ENCODE results near the gene PABPN1L.
"Not testable (repeated sequence)": the region's sequence is repeated elsewhere in the genome, so short reads cannot be mapped to it uniquely, and the experiment has no call there.

PABPN1L gene

DNA sequence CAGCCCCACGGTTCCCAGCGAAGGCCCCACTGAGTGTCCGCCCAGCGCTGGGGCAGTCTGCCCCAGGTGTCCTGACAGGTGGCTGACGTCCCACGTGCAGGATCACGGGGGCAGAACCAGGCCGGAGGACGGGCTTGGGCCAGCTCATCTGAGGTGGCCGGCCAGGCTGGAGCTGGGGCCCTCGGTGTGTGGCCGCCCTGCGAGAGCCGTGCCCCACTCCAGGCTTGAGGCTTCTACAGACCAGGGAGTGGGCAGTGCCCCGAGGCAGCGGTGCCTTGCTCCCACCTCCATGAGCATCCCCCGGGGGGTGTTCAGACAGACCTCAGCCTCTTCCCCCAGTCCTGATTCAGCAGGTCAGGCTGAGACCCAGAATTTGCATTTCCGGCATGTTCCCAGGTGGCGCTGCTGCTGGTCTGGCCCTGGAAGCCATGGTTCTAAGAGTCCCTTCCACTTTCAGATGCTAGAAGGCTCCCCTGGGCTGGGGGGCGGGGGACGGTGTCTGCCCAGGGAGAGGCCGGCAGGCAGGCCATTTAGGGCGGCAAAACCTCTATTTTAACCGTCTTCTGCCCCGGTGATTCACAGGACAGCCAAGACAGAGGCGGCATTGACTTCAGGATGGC lies 35.4 kb upstream of the PABPN1L start:
- no peak for DNase-seq (ENCODE audit: low read depth in 3 of 3)

DNA sequence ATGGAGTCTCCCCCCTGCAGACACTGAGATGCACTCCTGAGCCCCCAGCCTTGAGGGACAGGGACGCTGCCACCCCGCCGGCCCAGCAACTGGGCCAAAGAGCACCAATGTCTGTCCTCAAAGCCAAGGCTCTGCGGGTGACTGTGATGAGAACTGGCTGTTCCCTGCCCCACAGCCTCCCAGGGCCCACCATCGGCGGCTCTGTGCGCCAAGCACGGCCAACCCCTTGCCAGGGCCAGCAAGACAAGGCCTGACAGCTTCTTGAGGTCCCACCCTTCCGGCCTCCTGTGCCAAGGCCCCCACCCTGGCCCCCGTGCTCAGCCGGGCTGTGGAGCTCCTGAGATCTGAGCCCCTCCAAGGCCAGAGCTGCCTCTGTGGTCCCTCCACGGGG lies 34.2 kb upstream of the PABPN1L start:
- no peak for DNase-seq (ENCODE audit: low read depth in 3 of 3)

DNA sequence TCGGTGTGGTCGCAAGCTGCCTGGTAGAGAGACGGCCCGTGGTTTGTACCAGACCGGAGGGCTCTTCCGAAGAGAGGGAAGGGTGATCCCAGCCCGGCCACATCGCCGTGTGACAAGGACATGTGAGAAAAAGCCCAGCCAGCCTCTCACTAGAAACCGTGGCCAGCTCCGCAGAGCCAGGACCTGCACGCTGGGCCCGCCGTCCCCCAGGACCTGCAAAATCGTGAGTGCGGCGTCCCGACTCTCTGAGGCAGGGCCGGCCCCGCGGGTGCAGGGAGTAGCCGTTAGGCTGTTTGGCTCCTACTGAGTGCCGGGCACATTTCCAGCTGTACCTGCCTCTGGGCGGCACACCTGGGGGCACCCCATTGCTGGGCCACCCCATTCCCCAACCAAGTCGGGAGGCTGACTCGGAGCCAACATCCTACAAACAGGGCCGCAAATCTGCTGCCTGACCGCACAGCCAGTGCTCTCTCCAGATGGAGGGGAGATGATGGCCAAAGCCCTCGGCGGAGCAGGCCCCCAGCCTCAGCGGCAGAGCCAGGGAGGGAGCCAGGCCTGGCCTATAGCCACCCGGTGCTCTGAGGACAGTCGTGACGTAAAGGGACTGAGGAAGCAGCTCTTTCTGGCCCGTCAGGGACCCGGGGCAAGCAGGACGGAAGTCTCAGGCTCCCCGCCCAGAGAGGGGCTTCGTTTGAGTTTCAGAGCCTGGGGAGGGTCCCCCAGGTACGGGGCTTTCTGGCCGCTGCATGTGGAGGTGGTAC lies 33.6 kb upstream of the PABPN1L start:
- no peak for DNase-seq (ENCODE audit: low read depth in 3 of 3)

DNA sequence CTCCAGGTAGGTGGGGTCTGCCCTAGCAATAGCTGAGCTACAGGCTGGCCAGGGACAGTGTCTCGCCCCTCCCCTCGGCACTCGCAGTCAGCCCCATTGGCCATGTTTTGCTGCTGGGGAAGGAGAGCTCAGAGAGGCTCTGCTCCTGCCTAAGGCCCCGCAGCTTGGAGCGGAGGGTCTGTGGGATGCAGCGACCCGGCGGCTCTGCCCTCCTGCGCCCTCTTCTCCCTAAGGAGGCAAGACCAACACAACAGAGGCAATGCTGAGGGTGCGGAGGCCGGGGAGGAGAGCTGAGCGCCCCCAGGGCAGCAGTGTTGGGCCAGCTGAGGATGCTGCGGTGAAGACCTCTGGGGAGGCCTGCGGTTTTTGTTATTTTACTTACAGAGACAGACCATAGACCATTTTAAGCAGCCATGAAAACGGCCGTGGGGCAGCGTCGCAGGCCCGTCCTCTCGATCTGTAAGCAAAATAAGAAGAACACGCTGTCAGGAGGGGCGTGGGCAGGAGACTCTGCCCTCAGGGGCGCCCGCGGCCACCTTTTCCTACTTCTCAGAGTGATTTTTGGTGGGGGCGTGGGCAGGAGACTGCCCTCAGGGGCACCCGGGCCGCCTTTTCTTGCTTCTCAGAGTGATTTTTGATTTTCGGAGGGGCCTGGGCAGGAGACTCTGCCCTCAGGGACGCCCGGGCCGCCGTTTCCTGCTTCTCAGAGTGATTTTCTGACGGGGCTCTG lies 31.4 kb upstream of the PABPN1L start:
- DNase-seq (ENCODE audit: low read depth in 3 of 3): no peak

DNA sequence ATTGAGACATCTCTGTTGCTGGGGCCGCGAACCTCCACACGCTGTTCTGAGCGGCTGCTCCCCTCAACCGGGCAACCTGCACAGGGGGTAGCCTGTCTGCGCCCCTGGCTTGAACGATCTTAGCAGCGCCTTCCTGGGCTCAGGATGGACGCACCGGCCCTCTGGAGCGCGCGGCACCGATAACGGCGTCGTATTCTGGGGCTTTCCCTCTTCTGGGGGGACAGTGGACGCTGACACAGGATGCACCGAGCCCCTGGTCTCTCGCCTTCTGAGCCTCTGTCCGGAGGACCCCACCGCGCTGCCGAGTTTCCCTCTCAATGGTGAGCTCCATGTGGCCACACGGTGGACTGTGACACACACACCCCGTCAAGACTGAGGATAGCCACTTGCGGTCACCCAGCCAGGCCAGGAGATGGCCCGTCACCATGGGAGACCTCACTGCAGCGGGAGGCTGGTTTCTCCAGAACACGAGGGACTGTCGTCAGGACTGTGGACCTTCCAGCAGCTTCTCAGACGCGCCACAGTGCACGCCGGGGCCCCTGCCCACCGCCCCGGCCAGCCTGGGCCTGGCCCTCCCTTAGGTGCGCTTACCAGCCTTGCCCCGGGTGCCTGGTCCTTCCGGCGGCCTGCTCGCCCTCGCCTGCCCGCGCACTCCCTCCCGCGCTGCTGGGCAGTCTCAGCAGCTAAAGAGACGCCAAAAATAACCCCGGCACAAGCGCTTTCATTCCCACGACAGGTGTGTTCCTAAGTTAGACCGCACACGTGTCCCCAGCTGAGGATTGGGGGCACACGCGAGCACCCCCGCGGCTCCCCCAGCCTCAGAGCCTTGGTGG lies 30.0 kb upstream of the PABPN1L start:
- DNase-seq (ENCODE audit: low read depth in 3 of 3): no peak

DNA sequence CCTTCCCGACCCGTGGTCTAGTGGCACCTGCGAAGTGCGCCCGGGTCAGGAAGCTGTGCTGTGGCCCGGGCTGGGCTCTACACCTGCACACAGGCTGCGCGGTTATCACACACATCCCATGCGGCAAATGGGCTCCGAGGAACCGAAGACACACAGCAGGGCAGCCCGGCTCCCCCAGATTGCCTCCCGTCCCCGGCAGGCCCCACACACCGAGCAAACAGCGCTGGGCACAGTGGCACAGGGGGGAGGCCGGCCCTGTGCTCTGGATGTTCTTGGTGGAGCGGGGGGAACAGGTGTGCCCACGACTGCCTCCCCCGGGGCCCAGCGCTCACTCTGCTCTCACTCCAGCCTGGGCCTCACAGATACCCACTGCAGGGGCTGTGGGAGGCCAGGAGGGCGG lies 28.9 kb upstream of the PABPN1L start:
- DNase-seq (ENCODE audit: low read depth in 3 of 3): no peak

DNA sequence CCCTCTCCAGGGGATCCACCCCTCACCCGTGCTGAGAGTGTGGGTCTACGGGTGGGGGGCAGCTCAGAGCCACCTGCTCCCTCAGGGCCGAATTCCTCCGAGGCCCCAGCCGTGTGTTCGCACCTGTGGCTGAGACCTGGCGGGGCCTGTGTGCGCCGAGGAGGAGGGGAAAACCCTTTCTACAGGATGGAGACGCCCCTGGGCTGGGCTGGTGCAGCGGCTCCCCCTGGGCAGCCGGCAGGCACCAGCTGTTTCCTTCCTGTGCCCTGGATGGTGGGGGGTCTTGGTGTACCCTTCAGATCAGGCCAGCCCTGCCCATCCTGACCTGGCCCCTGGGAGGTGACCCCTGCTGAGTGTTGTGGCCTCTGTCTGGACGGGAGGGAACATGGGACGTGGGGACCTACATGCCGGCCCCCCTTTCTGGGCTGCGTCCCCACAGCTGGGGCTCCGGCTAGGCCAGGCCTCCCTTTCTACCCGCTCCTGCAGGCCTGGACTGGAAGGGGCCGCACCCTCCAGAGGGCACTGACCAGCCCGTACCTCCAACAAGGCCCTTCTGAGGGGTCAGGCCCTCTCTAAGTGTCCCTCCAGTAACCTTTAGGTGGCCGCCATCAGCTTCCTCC lies 28.3 kb upstream of the PABPN1L start:
- no peak for DNase-seq (ENCODE audit: low read depth in 3 of 3)

DNA sequence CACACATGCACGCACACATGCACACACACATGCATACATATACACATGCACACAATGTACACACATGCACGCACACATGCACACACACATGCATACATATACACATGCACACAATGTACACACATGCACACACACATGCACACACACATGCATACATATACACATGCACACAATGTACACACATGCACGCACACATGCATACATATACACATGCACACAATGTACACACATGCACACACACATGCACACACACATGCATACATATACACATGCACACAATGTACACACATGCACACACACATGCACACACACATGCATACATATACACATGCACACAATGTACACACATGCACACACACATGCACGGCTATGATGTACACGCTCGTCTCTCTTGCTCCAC lies 27.8 kb upstream of the PABPN1L start:
- DNase-seq (ENCODE audit: low read depth in 3 of 3): not testable (repeated sequence)

DNA sequence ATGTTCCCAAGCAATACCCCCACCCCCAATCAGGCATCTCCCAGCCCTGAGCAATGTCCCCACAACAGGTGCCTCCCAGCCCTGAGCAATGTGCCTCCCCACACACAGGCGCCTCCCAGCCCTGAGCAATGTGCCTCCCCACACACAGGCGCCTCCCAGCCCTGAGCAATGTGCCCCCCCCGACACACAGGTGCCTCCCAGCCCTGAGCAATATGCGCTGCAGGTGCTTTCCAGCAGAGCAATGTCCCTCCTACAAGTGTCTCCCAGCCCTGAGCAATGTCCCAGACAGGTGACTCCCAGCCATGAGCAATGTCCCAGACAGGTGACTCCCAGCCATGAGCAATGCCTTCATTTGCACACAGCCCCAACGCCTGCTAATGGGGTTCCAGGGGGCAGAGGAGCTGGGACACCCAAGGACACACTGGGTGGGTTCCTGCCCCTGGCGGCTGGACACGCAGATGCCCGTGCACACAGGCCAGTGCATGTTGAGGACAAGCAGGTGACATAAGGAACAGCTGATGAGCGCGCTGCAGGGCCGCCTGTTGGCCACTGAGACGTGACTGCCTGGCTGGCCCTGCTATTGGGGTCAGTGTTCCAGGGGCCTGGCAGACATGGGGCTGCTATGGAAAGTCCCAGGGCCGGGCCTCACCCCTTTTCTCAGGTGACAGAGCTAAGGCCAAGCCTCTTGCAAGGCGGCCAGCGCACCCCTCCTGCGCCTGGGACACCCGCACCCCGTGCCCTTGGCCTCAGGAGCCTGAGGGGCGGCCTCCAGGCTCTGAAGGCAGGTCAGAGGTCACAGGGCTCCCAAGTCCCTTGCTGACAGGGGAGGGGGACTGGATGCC lies 26.9 kb upstream of the PABPN1L start:
- DNase-seq (ENCODE audit: low read depth in 3 of 3): no peak

DNA sequence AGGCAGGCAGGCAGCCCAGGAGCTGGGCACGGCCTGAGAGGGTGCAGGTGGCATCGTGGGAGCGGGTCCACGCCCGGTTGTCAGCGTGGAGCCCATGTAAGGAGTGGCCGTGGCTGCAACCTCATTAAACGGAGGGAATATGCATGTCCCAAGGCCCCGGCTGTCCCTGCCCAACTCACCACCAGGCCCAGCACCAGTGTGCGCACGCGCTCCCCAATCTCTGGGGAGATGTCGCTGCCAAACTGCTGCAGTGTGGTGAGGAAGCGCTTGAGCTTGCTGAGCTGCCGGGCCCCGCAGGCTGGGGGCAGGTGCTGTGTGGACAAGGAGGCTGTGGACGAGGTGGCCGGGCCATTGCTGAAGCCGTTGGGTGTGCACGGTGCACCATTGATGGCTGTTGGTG lies 25.6 kb upstream of the PABPN1L start:
- DNase-seq (ENCODE audit: low read depth in 3 of 3): no peak

DNA sequence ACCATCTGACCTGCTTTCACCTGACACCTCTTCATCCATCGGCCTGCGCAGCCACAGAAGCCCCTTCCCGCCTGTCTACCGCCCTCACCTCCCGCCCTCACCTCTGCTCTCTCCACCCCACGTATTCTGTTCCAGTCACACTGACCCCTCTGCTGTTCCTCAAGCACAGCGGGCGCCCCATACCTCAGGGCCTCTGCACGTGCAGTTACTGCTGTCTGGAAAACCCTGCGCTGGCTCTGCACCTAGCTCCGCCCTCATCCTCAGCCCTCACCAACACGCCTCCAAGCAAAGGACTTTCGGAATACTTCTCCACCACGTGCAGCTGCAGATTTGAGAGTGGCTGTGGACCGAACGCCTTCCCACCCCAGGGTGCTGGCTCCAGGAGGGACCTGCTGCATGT lies 24.6 kb upstream of the PABPN1L start:
- no peak for DNase-seq (ENCODE audit: low read depth in 3 of 3)

DNA sequence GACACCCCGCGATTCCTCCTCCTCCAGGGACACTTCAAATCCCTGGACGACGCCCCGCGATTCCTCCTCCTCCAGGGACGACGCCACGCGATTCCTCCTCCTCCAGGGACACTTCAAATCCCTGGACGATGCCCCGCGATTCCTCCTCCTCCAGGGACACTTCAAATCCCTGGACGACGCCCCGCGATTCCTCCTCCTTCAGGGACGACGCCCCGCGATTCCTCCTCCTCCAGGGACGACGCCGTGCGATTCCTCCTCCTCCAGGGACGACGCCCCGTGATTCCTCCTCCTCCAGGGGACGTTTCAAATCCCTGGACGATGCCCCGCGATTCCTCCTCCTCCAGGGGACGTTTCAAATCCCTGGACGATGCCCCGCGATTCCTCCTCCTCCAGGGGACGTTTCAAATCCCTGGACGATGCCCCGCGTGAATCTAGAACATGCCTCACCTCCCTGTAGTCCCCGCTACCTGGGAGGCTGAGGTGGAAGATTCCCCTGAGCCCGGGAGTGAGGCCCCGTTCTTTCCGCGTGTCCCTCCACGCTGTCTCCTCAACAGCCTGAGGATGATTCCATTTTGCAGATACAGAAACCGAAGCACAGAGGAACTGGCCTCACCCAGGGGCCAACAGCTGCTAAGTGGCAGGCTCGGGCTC lies 23.4 kb upstream of the PABPN1L start:
- DNase-seq (ENCODE audit: low read depth in 3 of 3): not testable (repeated sequence)

DNA sequence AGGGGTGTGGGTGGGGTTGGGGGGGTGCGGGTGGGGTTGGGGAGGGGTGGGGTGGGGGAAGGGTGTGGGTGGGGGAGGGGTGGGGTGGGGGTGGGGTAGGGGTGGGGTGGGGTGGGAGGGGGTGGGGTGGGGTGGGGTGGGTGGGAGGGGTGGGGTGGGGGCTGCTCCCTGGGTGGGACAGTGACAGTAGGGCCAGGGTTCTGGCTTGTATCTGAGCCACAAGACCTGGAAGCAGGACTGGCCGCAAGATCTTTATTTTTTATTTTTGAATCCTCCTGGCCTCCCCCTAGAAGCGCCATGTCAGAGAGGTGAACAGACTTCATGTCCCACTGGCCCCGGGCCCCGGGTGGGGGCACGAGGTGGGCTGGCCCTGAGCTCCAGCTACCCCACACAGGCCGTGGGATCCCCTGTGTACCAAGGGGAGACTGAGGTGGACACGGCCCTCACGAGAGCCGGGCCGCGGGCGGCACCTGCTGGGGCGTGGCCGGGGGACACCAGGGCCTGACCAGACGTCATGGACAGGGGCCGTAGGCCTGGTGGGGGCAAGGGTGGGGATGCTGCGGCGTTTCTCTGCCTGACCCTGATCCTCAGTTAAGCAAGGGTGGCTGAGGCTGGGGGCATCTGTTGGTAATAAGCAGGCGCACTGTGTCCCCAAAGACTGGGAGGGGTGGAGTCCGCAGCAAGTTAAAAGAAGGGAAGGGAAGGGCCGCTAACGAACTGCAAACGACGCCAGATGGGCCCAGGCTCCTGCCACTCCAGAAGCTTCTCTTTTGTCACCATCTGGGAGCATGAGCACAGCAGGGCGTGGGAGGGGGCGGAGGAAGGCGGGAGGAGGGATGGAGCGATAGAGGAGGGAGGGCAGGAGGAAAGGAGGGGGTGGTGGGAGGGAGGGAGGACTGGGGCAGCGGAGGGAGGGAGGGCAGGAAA lies 22.3 kb upstream of the PABPN1L start:
- no peak for DNase-seq (ENCODE audit: low read depth in 3 of 3)

DNA sequence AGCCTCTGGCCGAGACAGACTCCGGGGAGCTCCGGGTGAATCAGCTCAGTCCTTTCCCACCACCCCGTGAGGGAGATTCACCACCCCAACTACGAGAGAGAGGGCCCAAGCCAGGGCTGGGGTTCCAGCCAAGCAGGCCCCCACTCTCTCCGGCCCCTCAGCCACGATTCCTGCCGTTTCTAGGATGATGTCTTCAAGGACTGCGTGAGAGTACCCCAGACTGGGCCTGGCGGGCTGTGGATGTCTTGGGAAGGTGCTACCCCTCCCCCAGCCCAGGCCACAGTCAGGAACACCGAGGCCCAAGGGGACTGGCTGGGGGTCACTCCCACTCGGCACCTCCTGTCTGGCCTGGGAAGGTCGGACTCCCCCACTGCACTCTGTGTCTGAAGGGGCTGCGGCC lies 21.6 kb upstream of the PABPN1L start:
- DNase-seq (ENCODE audit: low read depth in 3 of 3): no peak

DNA sequence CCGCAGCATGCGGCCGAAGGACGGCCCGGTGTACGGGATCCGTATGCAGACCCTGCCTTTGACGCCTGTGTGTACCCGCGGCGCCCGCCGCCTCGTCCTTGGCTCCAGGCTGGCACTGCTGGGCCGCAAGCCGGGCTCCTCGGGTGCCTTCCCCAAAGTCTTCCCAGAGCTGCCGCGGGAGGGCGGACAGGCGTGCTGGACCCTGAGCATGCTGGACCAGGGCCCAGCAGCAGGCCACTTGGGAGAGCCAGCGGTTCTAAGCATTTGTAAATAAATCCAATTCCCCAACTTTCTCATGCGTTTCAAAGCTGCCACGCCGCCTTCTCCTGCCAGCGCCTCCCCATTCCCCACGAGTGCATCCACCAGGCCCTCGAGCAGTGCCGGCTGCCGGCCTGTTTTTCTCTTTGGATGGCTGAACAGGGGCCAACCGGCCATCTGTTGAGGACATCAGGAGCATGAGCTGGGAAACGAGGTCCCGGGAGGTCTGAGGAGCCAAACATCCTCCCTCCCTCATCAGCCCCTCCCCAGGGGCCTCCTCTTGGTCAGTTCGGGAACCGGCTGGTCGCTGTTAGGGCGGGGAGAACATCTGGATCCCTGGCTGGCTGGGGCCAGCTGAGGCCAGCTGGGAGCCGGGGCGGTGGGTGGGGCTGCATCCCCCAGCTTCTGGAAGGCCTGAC lies 20.5 kb upstream of the PABPN1L start:
- no peak for DNase-seq (ENCODE audit: low read depth in 3 of 3)

DNA sequence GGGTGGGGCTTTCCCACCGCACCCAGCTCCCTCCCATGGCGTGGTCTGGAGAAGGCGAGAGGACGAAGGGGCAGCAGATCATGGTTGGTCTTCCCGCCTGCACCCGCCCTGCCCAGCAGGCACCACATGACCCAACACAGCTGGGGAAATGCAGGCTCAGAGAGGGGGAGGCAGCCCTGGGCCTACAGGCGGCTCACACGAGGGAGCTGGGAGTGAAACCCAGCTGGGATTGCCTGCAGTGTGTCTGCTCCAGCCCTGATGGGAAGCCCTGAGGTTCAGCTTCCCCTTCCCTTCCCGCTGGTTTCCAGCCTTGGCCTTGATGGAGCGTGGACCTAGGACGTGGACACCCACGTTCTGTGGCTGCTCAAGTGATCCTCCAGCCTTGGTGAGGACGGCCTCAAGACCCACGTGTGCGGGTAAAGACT lies 20.0 kb upstream of the PABPN1L start:
- no peak for DNase-seq (ENCODE audit: low read depth in 3 of 3)

DNA sequence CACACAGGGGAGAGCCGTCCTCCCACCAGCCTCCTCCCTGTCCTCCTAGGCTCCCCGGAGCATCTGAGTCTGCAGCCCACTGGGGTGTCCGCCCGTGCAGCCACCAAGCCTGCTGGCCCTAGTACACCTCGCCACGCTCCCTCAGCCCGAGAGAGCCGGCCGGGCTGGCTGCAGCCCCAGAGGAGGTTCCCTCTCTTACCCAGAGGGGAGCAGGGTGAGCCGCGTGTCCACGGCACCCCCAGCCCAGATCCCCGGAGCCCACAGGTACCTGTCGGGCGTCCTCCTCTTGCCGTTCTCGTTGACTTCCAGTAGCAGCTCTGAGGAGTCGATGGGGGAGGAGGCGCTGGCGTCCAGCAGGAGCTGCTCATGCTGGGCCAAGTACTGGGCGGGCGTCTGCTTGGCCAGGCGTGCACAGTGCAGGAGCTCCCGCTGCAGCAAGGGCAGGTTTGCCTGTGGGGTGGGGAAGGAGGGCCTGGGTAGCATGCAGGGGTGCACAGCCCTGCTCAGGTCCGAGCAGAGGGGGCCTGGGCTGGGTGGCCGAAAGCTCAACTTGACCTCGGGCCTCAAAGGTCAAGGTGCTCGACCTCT lies 19.3 kb upstream of the PABPN1L start:
- DNase-seq (ENCODE audit: low read depth in 3 of 3): no peak

All from stimulated activated CD4-positive, alpha-beta T cell treated with anti-CD3 and anti-CD28 coated beads, TNF-alpha, amount 100 ng/mL, for 24 hours (primary cell).